ENCODE results near the gene HGS. TPM values are rescaled to one million over a fixed set of nuclear protein-coding genes. Genes with fewer than 3 reads are reported as not detected.

Gene HGS
- polyA plus RNA-seq, 1 donor from 2014 or later: 81.1 TPM

GRCh38 chr17:81707725-81708646 lies 24.2 kb downstream of the HGS start:
- H3F3A ChIP-seq (ENCODE audit: insufficient read depth, low read length, poor library complexity, severe bottlenecking): no peaks in the 10 kb centered on the region
- no peak overlapping the region for H3K4me3 ChIP-seq (ENCODE audit: low read length)
- H3K9ac ChIP-seq (ENCODE audit: low read length): no peak overlapping the region
- peaks cover 13% of the 10 kb centered on the region for H3K79me2 ChIP-seq (replicated peaks; ENCODE audit: insufficient read depth, low read length)
- H3K9me2 ChIP-seq (ENCODE audit: insufficient read depth, low read length): no peaks in the 10 kb centered on the region
- H3K9me3 ChIP-seq (ENCODE audit: low read length): no peaks in the 10 kb centered on the region
- H3K4me2 ChIP-seq (ENCODE audit: low read length): no peak overlapping the region
- H3K36me3 ChIP-seq (ENCODE audit: insufficient read depth, low read length): no peaks in the 10 kb centered on the region
- peaks cover 8% of the 10 kb centered on the region for H3K27me3 ChIP-seq (ENCODE audit: insufficient read depth, low read depth, low read length)
- TF ChIP-seq SMC3 (conservative IDR thresholded peaks at IDR 0.05; ENCODE audit: poor library complexity): no peak
- no peak for TF ChIP-seq POLR2AphosphoS5 (IDR thresholded peaks at IDR 0.05)
- no peak for TF ChIP-seq RAD21 (conservative IDR thresholded peaks at IDR 0.05)
- no peak for TF ChIP-seq MXI1 (conservative IDR thresholded peaks at IDR 0.05; ENCODE audit: poor library complexity, severe bottlenecking)
- no peak for TF ChIP-seq CTCF (IDR thresholded peaks at IDR 0.05; ENCODE audit: poor library complexity, severe bottlenecking)
- TF ChIP-seq REST (IDR thresholded peaks at IDR 0.05; ENCODE audit: borderline replicate concordance): no peak
- TF ChIP-seq TAF1 (IDR thresholded peaks at IDR 0.05; ENCODE audit: low read depth): no peak
- TF ChIP-seq EP300 (conservative IDR thresholded peaks at IDR 0.05; ENCODE audit: poor library complexity, severe bottlenecking): no peak
- no peak for TF ChIP-seq EZH2 (IDR thresholded peaks at IDR 0.05; ENCODE audit: borderline replicate concordance, insufficient read depth, low read length, poor library complexity, severe bottlenecking)
- no peaks in the 10 kb centered on the region for H4K20me1 ChIP-seq (ENCODE audit: insufficient read depth)
- no peak overlapping the region for H2AFZ ChIP-seq (ENCODE audit: low read depth, low read length)
- no peak overlapping the region for H3K27ac ChIP-seq (ENCODE audit: low read length)

GRCh38 chr17:81708739-81709185 lies 25.0 kb downstream of the HGS start:
- Histone ChIP-seq H3K27ac (ENCODE audit: low read length) (no peak overlapping the region), H3F3A (ENCODE audit: insufficient read depth, low read length, poor library complexity, severe bottlenecking) (no peaks in the 10 kb centered on the region), H2AFZ (ENCODE audit: low read depth, low read length) (no peak overlapping the region), H3K36me3 (ENCODE audit: insufficient read depth, low read length) (no peaks in the 10 kb centered on the region), H3K79me2 (replicated peaks; ENCODE audit: insufficient read depth, low read length) (peaks cover 8% of the 10 kb centered on the region), H3K9me2 (ENCODE audit: insufficient read depth, low read length) (no peaks in the 10 kb centered on the region), H3K9ac (ENCODE audit: low read length) (no peak overlapping the region), H3K4me3 (ENCODE audit: low read length) (no peak overlapping the region), H3K9me3 (ENCODE audit: low read length) (no peaks in the 10 kb centered on the region), H4K20me1 (ENCODE audit: insufficient read depth) (no peaks in the 10 kb centered on the region), H3K4me2 (ENCODE audit: low read length) (no peak overlapping the region), H3K27me3 (ENCODE audit: insufficient read depth, low read depth, low read length) (peaks cover 8% of the 10 kb centered on the region)
- TF ChIP-seq POLR2AphosphoS5 (IDR thresholded peaks at IDR 0.05): no peak
